ENCODE measurements around the gene FANCB. TPM values are rescaled to one million over a fixed set of nuclear protein-coding genes. Genes with fewer than 3 reads are reported as not detected.

FANCB gene
- total and polyA plus RNA-seq, 2 of the 8 experiments (the other 6 are each of a cell fraction or from before 2014, with no cell fraction given): 1.9 to 13.8 TPM

- CTCF ChIA-PET (ENCODE audit: partially characterized antibody): no interaction called here
- H3K27ac ChIP-seq (ENCODE audit: low read depth, low read length): no peak overlapping the region
- H2BK120ac ChIP-seq (replicated peaks; ENCODE audit: low read depth, low read length): no peak overlapping the region
- no peak overlapping the region for H2AK5ac ChIP-seq (ENCODE audit: low read depth, low read length)
- no peaks in the 10 kb centered on the region for H3K4me1 ChIP-seq (replicated peaks in 1 of 4; ENCODE audit: control insufficient read depth in 3 of 4, insufficient read depth in 4 of 4, low read length in 3 of 4)
- POLR2A ChIA-PET (ENCODE audit: partially characterized antibody): no interaction called here
- no peaks in the 10 kb centered on the region for H3K79me2 ChIP-seq (ENCODE audit: control insufficient read depth in 1 of 2, insufficient read depth in 2 of 2, low read length in 2 of 2)
- H3K36me3 ChIP-seq (ENCODE audit: control insufficient read depth in 2 of 4, insufficient read depth in 4 of 4, low read length in 3 of 4): peaks cover 0 to 33% (median 0%) of the 10 kb centered on the region in 4 experiments; a peak in 4 of 8 replicates
- 100% methylated on average over 1 of the region's 2 CpGs; no CpG with 5 or more reads in 1 of the 2 experiments for WGBS, 2 experiments (ENCODE audit: extremely low coverage in 1 of 2, insufficient coverage in 1 of 2, insufficient read length in 1 of 2, insufficient replicate concordance in 2 of 2, low coverage in 1 of 2, low lambda C conversion rate in 2 of 2, missing lambda C conversion rate in 1 of 2)
- no peak overlapping the region for H3K9ac ChIP-seq (replicated peaks in 1 of 4; ENCODE audit: extremely low read depth in 1 of 4, low read depth in 3 of 4, low read length in 3 of 4)
- H3K18ac ChIP-seq (ENCODE audit: extremely low read depth, low read length): no peak overlapping the region
- no peak overlapping the region for H2BK20ac ChIP-seq (ENCODE audit: low read length)
- H3K4me3 ChIP-seq (ENCODE audit: extremely low read depth in 1 of 4, insufficient read depth in 2 of 4, low read depth in 3 of 4, low read length in 4 of 4): no peak overlapping the region
- H3K4me2 ChIP-seq (ENCODE audit: insufficient read depth in 1 of 2, low read depth in 2 of 2, low read length in 2 of 2): no peak overlapping the region
- H4K20me1 ChIP-seq (replicated peaks in 1 of 2; ENCODE audit: control insufficient read depth in 1 of 2, insufficient read depth in 2 of 2, low read length in 2 of 2): no peaks in the 10 kb centered on the region
- FAIRE-seq (no peak), DNase-seq (ENCODE audit: low read depth in 1 of 2, low spot score in 2 of 2) (no peak)
- no peaks in the 10 kb centered on the region for H3K27me3 ChIP-seq (replicated peaks in 1 of 4; ENCODE audit: control insufficient read depth in 3 of 4, extremely low read depth in 1 of 4, insufficient read depth in 3 of 4, low read length in 3 of 4)
- no peak overlapping the region for H2AFZ ChIP-seq (ENCODE audit: low read length)
- TF ChIP-seq CTCF (IDR thresholded peaks at IDR 0.05; ENCODE audit: control extremely low read depth in 1 of 3, insufficient read depth in 1 of 3, low read depth in 1 of 3, low read length in 3 of 3): no peak
- TF ChIP-seq EGR1 (IDR thresholded peaks at IDR 0.05; ENCODE audit: borderline replicate concordance, low read depth, low read length): no peak
- TF ChIP-seq PHF8 (conservative IDR thresholded peaks at IDR 0.05; ENCODE audit: low read depth, low read length): no peak
- no peak for TF ChIP-seq SIRT6 (IDR thresholded peaks at IDR 0.05; ENCODE audit: low read length)
- no peak for TF ChIP-seq ZNF274 (IDR thresholded peaks at IDR 0.05; ENCODE audit: borderline replicate concordance, extremely low read depth, low read length)
- no peak for TF ChIP-seq HDAC2 (IDR thresholded peaks at IDR 0.05; ENCODE audit: borderline replicate concordance in 1 of 2, low read depth in 2 of 2, low read length in 2 of 2)
- TF ChIP-seq SAP30 (IDR thresholded peaks at IDR 0.05; ENCODE audit: insufficient read depth, insufficient replicate concordance, low read length): no peak
- no peak for TF ChIP-seq HDAC6 (IDR thresholded peaks at IDR 0.05; ENCODE audit: low read depth, low read length)
- TF ChIP-seq CBX8 (IDR thresholded peaks at IDR 0.05; ENCODE audit: borderline replicate concordance, low read depth, low read length): no peak
- TF ChIP-seq POLR2A (IDR thresholded peaks at IDR 0.05; ENCODE audit: control extremely low read depth in 1 of 2, low read depth in 2 of 2, low read length in 2 of 2): no peak
- no peak for TF ChIP-seq KDM1A (IDR thresholded peaks at IDR 0.05; ENCODE audit: borderline replicate concordance, low read length)
- no peak for TF ChIP-seq POU5F1 (IDR thresholded peaks at IDR 0.05; ENCODE audit: low read depth, low read length)
- no peak overlapping the region for H4K8ac ChIP-seq (ENCODE audit: extremely low read depth, insufficient read depth, low read length)
- H3K79me1 ChIP-seq (ENCODE audit: low read depth, low read length): no peaks in the 10 kb centered on the region
- H3K4ac ChIP-seq (replicated peaks; ENCODE audit: insufficient read length, low read depth, low read length): no peak overlapping the region
- H2BK5ac ChIP-seq (ENCODE audit: low read depth, low read length): no peak overlapping the region
- H3K9me3 ChIP-seq (ENCODE audit: insufficient read depth in 2 of 2, low read depth in 1 of 2, low read length in 1 of 2): no peaks in the 10 kb centered on the region
- H2BK15ac ChIP-seq (ENCODE audit: low read length): no peak overlapping the region
- no peaks in the 10 kb centered on the region for H3K23me2 ChIP-seq (ENCODE audit: low read depth, low read length)
- no peak overlapping the region for H3K23ac ChIP-seq (ENCODE audit: insufficient read length)
- no peak overlapping the region for H4K5ac ChIP-seq (ENCODE audit: insufficient read length, low read depth, low read length)
- H3K56ac ChIP-seq (replicated peaks; ENCODE audit: insufficient read length, low read depth, low read length): no peak overlapping the region
- H2BK12ac ChIP-seq (ENCODE audit: low read depth, low read length): no peak overlapping the region
- H4K91ac ChIP-seq (replicated peaks; ENCODE audit: insufficient read length, low read length): no peak overlapping the region
- H3K14ac ChIP-seq (ENCODE audit: insufficient read length): no peak overlapping the region
Observed at GRCh38 chrX:14913241-14913640, 40.4 kb upstream of the FANCB start.

All from H1 (cell line).